Measurements from ENCODE around the gene NTM. TPM values are rescaled to one million over a fixed set of nuclear protein-coding genes. Genes with fewer than 3 reads are reported as not detected.

The NTM gene
- total RNA-seq, 1 experiment from 2014 or later: not detected

GRCh38 chr11:132244846-132245245 lies 874.4 kb downstream of the NTM start:
- H3K9me3 ChIP-seq (ENCODE audit: control insufficient read depth in 1 of 2, insufficient read depth in 1 of 2, low read depth in 1 of 2, low read length in 2 of 2): peaks cover 6 to 23% of the 10 kb centered on the region in 2 experiments; a peak in 2 of 4 replicates
- no peak for ATAC-seq
- no peaks in the 10 kb centered on the region for H3K27me3 ChIP-seq (ENCODE audit: insufficient read depth, low read length)
- RAD21 ChIA-PET (ENCODE audit: low non-redundant PET in 1 of 2, low total read pairs in 2 of 2, uncharacterized antibody in 2 of 2, unreplicated experiment in 2 of 2): no interaction called here
- H3K4me3 ChIP-seq (replicated peaks in 1 of 2; ENCODE audit: low read depth in 1 of 2, low read length in 2 of 2): no peak overlapping the region
- DNase-seq (ENCODE audit: low read depth, low spot score): no peak
- no peaks in the 10 kb centered on the region for H3K36me3 ChIP-seq (ENCODE audit: control insufficient read depth in 1 of 2, insufficient read depth in 2 of 2, low read length in 2 of 2)
- no peak overlapping the region for H3K9ac ChIP-seq (ENCODE audit: low read length)
- H4K20me1 ChIP-seq (ENCODE audit: insufficient read depth): no peaks in the 10 kb centered on the region
- POLR2A ChIA-PET: no interaction called here
- H3K27ac ChIP-seq (ENCODE audit: low read depth, low read length): no peak overlapping the region
- intact Hi-C loops (cut with micrococcal nuclease): no loop called here
- CTCF ChIA-PET: no interaction called here
- BruUV-seq (replicated peaks): no TSS peak
- no peak for TF ChIP-seq EZH2 (IDR thresholded peaks at IDR 0.05)
- TF ChIP-seq ZNF274 (IDR thresholded peaks at IDR 0.05; ENCODE audit: low read depth, low read length): no peak
- TF ChIP-seq ZFX (IDR thresholded peaks at IDR 0.05): no peak
- TF ChIP-seq RAD21 (IDR thresholded peaks at IDR 0.05; ENCODE audit: low read depth): no peak
- no peak for TF ChIP-seq EGR1 (IDR thresholded peaks at IDR 0.05; ENCODE audit: low read depth)
- TF ChIP-seq POLR2A (IDR thresholded peaks at IDR 0.05; ENCODE audit: borderline replicate concordance, extremely low read depth, insufficient read depth, insufficient read length): no peak
- TF ChIP-seq ZBTB33 (IDR thresholded peaks at IDR 0.05; ENCODE audit: extremely low read depth, insufficient replicate concordance, low read length): no peak
- TF ChIP-seq CEBPB (IDR thresholded peaks at IDR 0.05; ENCODE audit: low read depth): no peak
- no peak for TF ChIP-seq SIN3A (IDR thresholded peaks at IDR 0.05; ENCODE audit: low read depth)
- H3K4me2 ChIP-seq (ENCODE audit: low read length): no peak overlapping the region
- H3K79me2 ChIP-seq (ENCODE audit: insufficient read depth, low read length): no peaks in the 10 kb centered on the region
- no peak overlapping the region for H2AFZ ChIP-seq (ENCODE audit: low read depth, low read length, poor library complexity, severe bottlenecking)
- no peaks in the 10 kb centered on the region for H3K4me1 ChIP-seq (ENCODE audit: control insufficient read depth in 1 of 2, insufficient read depth in 2 of 2, low read length in 2 of 2)
- H3K9me2 ChIP-seq (ENCODE audit: insufficient read depth): no peaks in the 10 kb centered on the region

Data from HCT116 (cell line).